HL-60 (cell line): ENCODE measurements around the gene SPACA9.

Experiments
- DNase-seq, 2 experiments: peaks; one replicate each; pipeline ENCODE4 v3.0.0-alpha.2; 2010 to 2020; ENCODE audit warnings: low read depth in 1 of 2, low spot score in 1 of 2
- H3K27ac ChIP-seq: fragments of 250-450 bp; sonication (Bioruptor Pico); replicated peaks from 2 replicates; pipeline ENCODE4 v1.5.1; 2020; ENCODE audit warnings: mild to moderate bottlenecking, moderate library complexity
- H3K27me3 ChIP-seq: fragments of 250-450 bp; sonication (Bioruptor Pico); 2 replicates; pipeline ENCODE4 v1.5.1; 2021; ENCODE audit warnings: mild to moderate bottlenecking, moderate library complexity; ENCODE audit not compliant: insufficient read depth, poor library complexity, severe bottlenecking
- H3K4me3 ChIP-seq: replicated peaks from 2 replicates; pipeline ENCODE4 v1.5.1; 2011; ENCODE audit warnings: mild to moderate bottlenecking, control low read depth, low read length; ENCODE audit not compliant: insufficient read depth
- CTCF ChIP-seq: IDR thresholded peaks from one replicate; pipeline ENCODE4 v1.5.1; 2011; ENCODE audit warnings: low read length, control low read depth, inconsistent platforms; ENCODE audit not compliant: insufficient read depth
- GABPA ChIP-seq: IDR thresholded peaks from 2 replicates; pipeline ENCODE4 v1.6.1; 2012; ENCODE audit warnings: low read depth
- POLR2AphosphoS5 ChIP-seq: IDR thresholded peaks from 2 replicates; pipeline ENCODE4 v1.6.1; 2012; ENCODE audit warnings: low read depth
- REST ChIP-seq: IDR thresholded peaks from 2 replicates; pipeline ENCODE4 v1.6.1; 2012; ENCODE audit warnings: low read depth; ENCODE audit not compliant: insufficient replicate concordance
- SPI1 ChIP-seq: IDR thresholded peaks from 2 replicates; pipeline ENCODE4 v1.6.1; 2012; ENCODE audit warnings: low read depth, mild to moderate bottlenecking, borderline replicate concordance

SPACA9 gene

GRCh38 chr9:132840980-132841379 is 37.7 kb upstream of the SPACA9 start:
- no peak for DNase-seq
- Histone ChIP-seq H3K27ac (no peak overlapping the region), H3K4me3 (no peak overlapping the region), H3K27me3 (no peaks in the 10 kb centered on the region)
- TF ChIP-seq GABPA, result no peak
- no peak for TF ChIP-seq CTCF
- no peak for TF ChIP-seq POLR2AphosphoS5
- TF ChIP-seq SPI1, result no peak

GRCh38 chr9:132842124-132843044 is 36.3 kb upstream of the SPACA9 start:
- Histone ChIP-seq H3K27ac (no peak overlapping the region), H3K27me3 (no peaks in the 10 kb centered on the region), H3K4me3 (no peak overlapping the region)
- no peak for DNase-seq
- no peak for TF ChIP-seq POLR2AphosphoS5
- TF ChIP-seq SPI1, result no peak
- TF ChIP-seq GABPA, result no peak
- no peak for TF ChIP-seq REST
- no peak for TF ChIP-seq CTCF

GRCh38 chr9:132846109-132846917 is 32.4 kb upstream of the SPACA9 start:
- no peak for DNase-seq

More at GRCh38 chr9:132846109-132846917, 32.4 kb upstream of the SPACA9 start:
- TF ChIP-seq GABPA (no peak), CTCF (no peak), POLR2AphosphoS5 (no peak), SPI1 (no peak), REST (no peak)
- no peak overlapping the region for H3K4me3 ChIP-seq
- no peaks in the 10 kb centered on the region for H3K27me3 ChIP-seq
- H3K27ac ChIP-seq, result no peak overlapping the region
